ENCODE results near the gene MIOS.
"Not testable (repeated sequence)": the region's sequence is repeated elsewhere in the genome, so short reads cannot be mapped to it uniquely, and the experiment has no call there.

MIOS gene

GRCh38 chr7:7554649-7555575 is 11.8 kb upstream of the MIOS start:
- DNase-seq (ENCODE audit: low spot score), result peak; percentile 47

GRCh38 chr7:7556852-7557251 is 9.8 kb upstream of the MIOS start:
- no peak for DNase-seq (ENCODE audit: low spot score)

- DNase-seq (ENCODE audit: low spot score), result no peak
These were observed 9.4 kb upstream of the MIOS start for GRCh38 chr7:7557252-7557651.

- not testable (repeated sequence) for DNase-seq (ENCODE audit: low spot score)
These were observed 5.1 kb upstream of the MIOS start for GRCh38 chr7:7561591-7561990.

GRCh38 chr7:7562736-7563135 is 3.9 kb upstream of the MIOS start:
- DNase-seq (ENCODE audit: low spot score), result no peak

- DNase-seq (ENCODE audit: low spot score), result no peak
These were observed 3.4 kb upstream of the MIOS start for GRCh38 chr7:7563269-7563668.

GRCh38 chr7:7563813-7564212 is 2.9 kb upstream of the MIOS start:
- DNase-seq (ENCODE audit: low spot score), result no peak

- DNase-seq (ENCODE audit: low spot score), result no peak
These were observed 2.3 kb upstream of the MIOS start for GRCh38 chr7:7564323-7564780.

GRCh38 chr7:7565018-7565680 is 1.5 kb upstream of the MIOS start:
- DNase-seq (ENCODE audit: low spot score), result no peak

GRCh38 chr7:7565746-7566650 is 686 bp upstream of the MIOS start:
- DNase-seq (ENCODE audit: low spot score), result no peak

GRCh38 chr7:7567898-7568531 is 1.3 kb downstream of the MIOS start:
- DNase-seq (ENCODE audit: low spot score), result no peak

- no peak for DNase-seq (ENCODE audit: low spot score)
These were observed 1.9 kb downstream of the MIOS start for GRCh38 chr7:7568553-7568952.

- no peak for DNase-seq (ENCODE audit: low spot score)
These were observed 2.4 kb downstream of the MIOS start for GRCh38 chr7:7569081-7569527.

- DNase-seq (ENCODE audit: low spot score), result no peak
These were observed 2.9 kb downstream of the MIOS start for GRCh38 chr7:7569615-7570014.

GRCh38 chr7:7570584-7570983 is 3.9 kb downstream of the MIOS start:
- no peak for DNase-seq (ENCODE audit: low spot score)

- DNase-seq (ENCODE audit: low spot score), result no peak
These were observed 7.0 kb downstream of the MIOS start for GRCh38 chr7:7573701-7574100.

GRCh38 chr7:7576344-7576743 is 9.7 kb downstream of the MIOS start:
- no peak for DNase-seq (ENCODE audit: low spot score)

GRCh38 chr7:7577888-7578287 is 11.2 kb downstream of the MIOS start:
- DNase-seq (ENCODE audit: low spot score), result no peak

GRCh38 chr7:7579638-7580037 is 13.0 kb downstream of the MIOS start:
- DNase-seq (ENCODE audit: low spot score), result no peak

GRCh38 chr7:7581531-7582179 is 15.0 kb downstream of the MIOS start:
- no peak for DNase-seq (ENCODE audit: low spot score)

- peak; percentile 30 for DNase-seq (ENCODE audit: low spot score)
These were observed 15.9 kb downstream of the MIOS start for GRCh38 chr7:7582596-7582995.

All from hematopoietic multipotent progenitor cell treated with erythropoietin and hydrocortisone succinate and interleukin-3 and kit ligand, for 15 days (in vitro differentiated cells).